ENCODE data around the gene FTCDNL1. TPM values are rescaled to one million over a fixed set of nuclear protein-coding genes. Genes with fewer than 3 reads are reported as not detected.

Gene FTCDNL1
- total RNA-seq, 3 donors from 2014 or later = 2.1 to 5.1 (median 2.3) TPM

DNA sequence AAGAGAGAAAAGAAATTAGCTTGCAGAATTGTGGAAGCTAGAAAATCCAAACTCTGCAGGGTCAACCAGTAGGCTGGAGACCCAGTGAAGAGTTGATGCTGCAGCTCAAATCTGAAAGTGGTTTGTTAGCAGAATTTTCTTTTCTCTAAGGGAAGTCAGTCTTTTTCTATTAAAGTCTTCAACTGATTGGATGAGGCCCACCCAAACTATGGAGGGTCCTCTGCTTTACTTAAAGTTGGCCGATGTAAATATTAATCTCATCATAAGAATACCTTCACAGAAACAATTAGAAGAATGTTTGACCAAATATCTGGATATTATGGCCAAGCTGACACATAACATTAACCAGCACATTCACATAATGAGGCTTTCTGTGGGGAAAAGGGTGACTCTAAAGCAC lies 73.7 kb downstream of the FTCDNL1 start:
- ATAC-seq (no peak), DNase-seq (no peak)
- H3K9me3 ChIP-seq = no peaks in the 10 kb centered on the region
- H3K4me1 ChIP-seq (ENCODE audit: low read depth) = no peaks in the 10 kb centered on the region
- no peaks in the 10 kb centered on the region for H3K36me3 ChIP-seq (ENCODE audit: low read depth)
- no peak overlapping the region for H3K4me3 ChIP-seq
- intact Hi-C loops (cut with DNase I, micrococcal nuclease) = no loop called here
- TF ChIP-seq, protein P1, sequence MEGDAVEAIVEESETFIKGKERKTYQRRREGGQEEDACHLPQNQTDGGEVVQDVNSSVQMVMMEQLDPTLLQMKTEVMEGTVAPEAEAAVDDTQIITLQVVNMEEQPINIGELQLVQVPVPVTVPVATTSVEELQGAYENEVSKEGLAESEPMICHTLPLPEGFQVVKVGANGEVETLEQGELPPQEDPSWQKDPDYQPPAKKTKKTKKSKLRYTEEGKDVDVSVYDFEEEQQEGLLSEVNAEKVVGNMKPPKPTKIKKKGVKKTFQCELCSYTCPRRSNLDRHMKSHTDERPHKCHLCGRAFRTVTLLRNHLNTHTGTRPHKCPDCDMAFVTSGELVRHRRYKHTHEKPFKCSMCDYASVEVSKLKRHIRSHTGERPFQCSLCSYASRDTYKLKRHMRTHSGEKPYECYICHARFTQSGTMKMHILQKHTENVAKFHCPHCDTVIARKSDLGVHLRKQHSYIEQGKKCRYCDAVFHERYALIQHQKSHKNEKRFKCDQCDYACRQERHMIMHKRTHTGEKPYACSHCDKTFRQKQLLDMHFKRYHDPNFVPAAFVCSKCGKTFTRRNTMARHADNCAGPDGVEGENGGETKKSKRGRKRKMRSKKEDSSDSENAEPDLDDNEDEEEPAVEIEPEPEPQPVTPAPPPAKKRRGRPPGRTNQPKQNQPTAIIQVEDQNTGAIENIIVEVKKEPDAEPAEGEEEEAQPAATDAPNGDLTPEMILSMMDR (IDR thresholded peaks at IDR 0.05) = no peak

DNA sequence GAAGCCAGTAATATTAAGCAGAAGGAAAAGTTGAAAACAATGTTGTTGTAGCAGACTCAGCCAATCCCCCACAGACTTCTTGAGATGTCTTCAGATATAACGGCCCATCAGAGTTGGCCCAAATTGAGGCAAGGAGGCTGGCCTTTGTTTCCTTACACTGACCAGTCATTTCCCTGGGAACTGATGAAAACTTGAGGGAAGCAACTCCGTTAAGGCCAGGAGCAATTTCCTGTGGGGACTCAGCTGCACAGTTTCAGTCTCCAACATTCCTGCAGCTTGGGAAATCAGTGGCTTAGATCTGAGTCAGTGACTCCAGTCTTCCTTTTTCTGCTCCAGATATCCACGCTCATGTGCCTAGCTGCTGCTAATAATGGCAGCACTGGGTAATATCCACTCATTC lies 75.7 kb downstream of the FTCDNL1 start:
- TF ChIP-seq, protein P1 (IDR thresholded peaks at IDR 0.05) = no peak
- no peak for ATAC-seq

DNA sequence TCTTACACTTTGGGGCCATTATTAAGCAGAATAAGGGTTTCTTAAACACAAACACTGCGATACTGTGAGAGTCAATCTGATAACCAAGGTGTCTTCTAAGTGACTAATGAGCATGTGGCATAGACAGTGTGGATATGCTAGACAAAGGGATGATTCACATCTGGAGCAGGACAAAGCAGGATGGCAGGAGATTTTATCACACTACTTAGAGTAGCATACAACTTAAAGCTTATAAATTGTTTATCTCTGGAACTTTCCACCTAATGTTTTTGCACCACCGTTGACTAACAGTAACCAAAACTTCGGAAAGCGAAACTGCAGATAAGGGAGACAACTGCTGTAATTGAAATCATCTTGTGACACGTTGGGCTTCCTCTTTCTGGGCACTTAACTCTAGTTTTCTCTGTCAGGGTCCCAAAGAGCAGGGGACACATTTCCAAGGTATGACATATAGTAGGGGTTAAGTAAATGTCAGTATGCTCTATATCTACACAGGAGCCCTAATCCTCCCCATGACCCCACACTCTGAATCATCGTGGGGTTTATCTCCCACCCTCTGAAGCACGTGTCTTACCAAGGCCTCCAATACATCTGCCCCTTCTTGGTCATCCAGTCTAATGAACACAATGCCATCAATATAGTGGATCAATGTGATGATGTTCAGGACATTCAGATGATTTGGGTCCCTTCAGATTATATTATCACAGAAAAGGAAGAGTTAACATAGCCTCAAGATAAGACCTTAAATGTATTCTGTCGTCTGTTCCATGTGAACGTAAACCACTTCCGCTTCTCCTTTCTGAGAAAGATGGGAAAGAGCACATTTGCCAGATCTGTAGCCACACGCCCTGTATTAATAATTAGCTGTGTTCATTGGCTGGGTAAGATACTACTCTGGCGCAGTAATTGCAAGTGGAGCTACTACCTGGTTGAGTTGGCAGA lies 78.7 kb downstream of the FTCDNL1 start:
- H3K36me3 ChIP-seq (ENCODE audit: low read depth) = no peaks in the 10 kb centered on the region
- no peaks in the 10 kb centered on the region for H3K4me1 ChIP-seq (ENCODE audit: low read depth)
- no peak overlapping the region for H3K4me3 ChIP-seq
- ATAC-seq = no peak
- intact Hi-C loops (cut with DNase I, micrococcal nuclease) = no loop called here
- no peak for DNase-seq
- TF ChIP-seq, protein P1 (IDR thresholded peaks at IDR 0.05) = no peak
- no peaks in the 10 kb centered on the region for H3K9me3 ChIP-seq

More for the DNA sequence above, 75.7 kb downstream of the FTCDNL1 start:
- intact Hi-C loops (cut with DNase I, micrococcal nuclease) = no loop called here
- H3K36me3 ChIP-seq (ENCODE audit: low read depth) = no peaks in the 10 kb centered on the region
- no peaks in the 10 kb centered on the region for H3K9me3 ChIP-seq
- no peak overlapping the region for H3K4me3 ChIP-seq
- DNase-seq = no peak
- no peaks in the 10 kb centered on the region for H3K4me1 ChIP-seq (ENCODE audit: low read depth)

DNA sequence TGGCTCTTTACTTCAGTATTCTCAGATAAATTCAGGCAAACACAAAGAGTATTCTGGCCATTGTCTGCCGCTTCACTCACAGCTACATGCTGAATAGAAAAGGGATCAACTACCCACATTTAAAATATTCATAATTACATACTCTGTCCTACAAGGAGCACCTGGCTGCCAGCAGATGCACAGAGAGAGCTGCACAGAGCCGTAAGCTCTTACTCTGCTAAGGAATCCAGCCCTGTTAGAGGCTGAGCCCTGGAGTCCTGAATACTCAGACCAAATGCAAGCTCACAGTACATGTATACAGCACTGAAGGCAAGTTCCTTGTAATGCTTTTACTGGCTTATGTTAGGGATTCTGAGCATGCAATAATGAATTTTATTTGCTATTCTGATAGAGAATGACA lies 80.3 kb downstream of the FTCDNL1 start:
- DNase-seq (no peak), ATAC-seq (no peak)
- H3K36me3 ChIP-seq (ENCODE audit: low read depth) = no peaks in the 10 kb centered on the region
- TF ChIP-seq, protein P1 (IDR thresholded peaks at IDR 0.05) = no peak
- H3K4me1 ChIP-seq (ENCODE audit: low read depth) = no peaks in the 10 kb centered on the region
- no peaks in the 10 kb centered on the region for H3K9me3 ChIP-seq
- intact Hi-C loops (cut with DNase I, micrococcal nuclease) = no loop called here
- no peak overlapping the region for H3K4me3 ChIP-seq

DNA sequence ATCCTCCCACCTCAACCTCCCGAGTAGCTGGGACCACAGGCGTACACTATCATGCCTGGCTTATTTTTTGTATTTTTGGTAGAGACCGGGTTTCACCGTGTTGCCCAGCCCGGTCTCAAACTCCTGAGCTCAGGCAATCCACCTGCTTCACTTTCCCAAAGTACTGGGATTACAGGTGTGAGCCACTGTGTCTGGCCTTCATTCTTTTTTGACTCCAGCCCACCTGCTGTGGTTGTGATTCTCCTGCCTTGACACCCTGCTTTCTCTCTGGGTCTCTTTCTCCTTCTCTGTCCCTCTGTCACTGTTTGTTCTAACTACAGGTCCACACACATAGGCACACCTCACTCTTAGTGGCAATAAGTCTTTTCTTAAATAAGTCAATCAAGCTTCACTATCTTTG lies 85.3 kb downstream of the FTCDNL1 start:
- no peak for DNase-seq
- Histone ChIP-seq H3K9me3 (no peaks in the 10 kb centered on the region), H3K4me3 (no peak overlapping the region), H3K36me3 (ENCODE audit: low read depth) (no peaks in the 10 kb centered on the region), H3K4me1 (ENCODE audit: low read depth) (no peaks in the 10 kb centered on the region)
- no peak for ATAC-seq
- intact Hi-C loops (cut with DNase I, micrococcal nuclease) = no loop called here
- TF ChIP-seq, protein P1 (IDR thresholded peaks at IDR 0.05) = no peak
